ENCODE data around the gene TRIM59.

The TRIM59 gene

GRCh38 chr3:160449636-160450598, at the start of gene TRIM59:
TRIM59 (minus strand) TSS chr3:160449786; CDS start chr3:160439183, 10,603 bp downstream.
- peak within 1 kb of the TSS; percentile 94 for H2AFZ ChIP-seq (ENCODE audit: low read depth, low read length)
- peaks cover 4% of the 10 kb centered on the region for H3K27me3 ChIP-seq (ENCODE audit: insufficient read depth, low read length)
- peaks cover 4% of the 10 kb centered on the region for H3K9me3 ChIP-seq (ENCODE audit: low read length)
- peak within 1 kb of the TSS; percentile 47 for H3K4me3 ChIP-seq (ENCODE audit: low read length)
- H3K36me3 ChIP-seq (ENCODE audit: insufficient read depth, low read length), result no peaks in the 10 kb centered on the region
- no peaks in the 10 kb centered on the region for H3K4me1 ChIP-seq (ENCODE audit: insufficient read depth, low read length)

DNA sequence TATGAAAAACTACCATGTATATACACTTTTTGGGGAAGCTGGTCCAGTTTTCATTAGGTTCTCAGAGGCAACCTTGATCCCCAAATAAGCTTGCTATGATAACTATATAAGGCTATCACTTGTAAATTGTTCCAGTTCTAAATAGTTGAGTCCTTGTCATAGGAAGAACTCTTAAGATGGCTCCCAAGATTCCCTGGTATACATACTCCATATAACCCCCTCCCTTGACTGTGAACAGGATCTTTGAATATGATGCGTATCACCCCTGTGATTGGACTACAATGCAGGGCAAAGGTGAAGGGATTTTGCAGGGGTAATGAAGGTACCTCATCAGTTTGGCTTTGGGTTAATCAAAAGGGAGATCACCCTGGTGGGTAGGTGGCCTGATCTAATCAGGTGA, 48.6 kb upstream of the TRIM59 start:
- Histone ChIP-seq H3K36me3 (ENCODE audit: insufficient read depth, low read length) (peaks cover 34% of the 10 kb centered on the region), H3K4me1 (ENCODE audit: insufficient read depth, low read length) (no peaks in the 10 kb centered on the region), H3K27me3 (ENCODE audit: insufficient read depth, low read length) (no peaks in the 10 kb centered on the region), H2AFZ (ENCODE audit: low read depth, low read length) (no peak overlapping the region), H3K4me3 (ENCODE audit: low read length) (no peak overlapping the region), H3K9me3 (ENCODE audit: low read length) (no peaks in the 10 kb centered on the region)

DNA sequence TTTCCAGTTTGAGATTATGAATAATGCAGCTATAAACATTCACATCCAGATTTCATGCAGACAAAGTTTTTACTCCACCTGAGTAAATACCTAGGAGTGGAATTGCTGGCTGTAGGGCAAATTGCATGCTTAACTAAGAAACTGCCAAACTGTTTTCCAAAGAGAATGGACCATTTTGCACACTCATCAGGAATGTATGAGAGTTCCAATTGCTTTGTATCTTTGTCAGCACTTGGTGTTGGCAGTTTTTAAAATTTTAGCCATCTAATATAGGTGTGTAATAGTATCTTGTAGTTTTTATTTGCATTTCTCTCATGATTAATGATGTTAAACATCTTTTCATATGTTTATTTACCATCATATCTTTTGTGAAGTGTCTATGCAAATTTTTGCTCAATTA, 40.6 kb upstream of the TRIM59 start:
- no peaks in the 10 kb centered on the region for H3K9me3 ChIP-seq (ENCODE audit: low read length)
- no peak overlapping the region for H3K4me3 ChIP-seq (ENCODE audit: low read length)
- H3K36me3 ChIP-seq (ENCODE audit: insufficient read depth, low read length), result no peaks in the 10 kb centered on the region
- no peak overlapping the region for H2AFZ ChIP-seq (ENCODE audit: low read depth, low read length)
- no peaks in the 10 kb centered on the region for H3K4me1 ChIP-seq (ENCODE audit: insufficient read depth, low read length)
- no peaks in the 10 kb centered on the region for H3K27me3 ChIP-seq (ENCODE audit: insufficient read depth, low read length)

GRCh38 chr3:160486459-160486869, 36.9 kb upstream of the TRIM59 start:
- no peaks in the 10 kb centered on the region for H3K36me3 ChIP-seq (ENCODE audit: insufficient read depth, low read length)
- no peaks in the 10 kb centered on the region for H3K27me3 ChIP-seq (ENCODE audit: insufficient read depth, low read length)
- no peak overlapping the region for H3K4me3 ChIP-seq (ENCODE audit: low read length)
- no peaks in the 10 kb centered on the region for H3K9me3 ChIP-seq (ENCODE audit: low read length)
- no peaks in the 10 kb centered on the region for H3K4me1 ChIP-seq (ENCODE audit: insufficient read depth, low read length)
- H2AFZ ChIP-seq (ENCODE audit: low read depth, low read length), result no peak overlapping the region

DNA sequence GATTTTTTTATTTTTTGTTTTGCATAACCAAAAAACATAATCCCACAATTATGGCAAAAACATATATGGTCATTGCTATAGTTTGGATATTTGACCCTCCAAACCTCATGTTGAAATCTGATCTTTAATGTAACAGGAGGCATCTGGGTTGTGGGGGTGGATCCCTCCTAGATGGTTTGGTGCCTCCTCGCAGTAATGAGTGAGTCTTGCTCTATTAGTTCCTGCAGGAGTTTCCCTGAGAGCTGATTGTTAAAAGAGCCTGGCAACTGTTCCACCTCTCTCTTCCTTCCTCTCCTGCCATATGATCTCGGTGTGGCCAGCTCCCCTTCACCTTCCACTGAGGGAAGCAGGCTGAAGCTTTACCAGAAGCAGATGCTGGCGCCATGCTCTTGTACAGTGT, 33.2 kb upstream of the TRIM59 start:
- Histone ChIP-seq H3K27me3 (ENCODE audit: insufficient read depth, low read length) (no peaks in the 10 kb centered on the region), H3K36me3 (ENCODE audit: insufficient read depth, low read length) (no peaks in the 10 kb centered on the region)

DNA sequence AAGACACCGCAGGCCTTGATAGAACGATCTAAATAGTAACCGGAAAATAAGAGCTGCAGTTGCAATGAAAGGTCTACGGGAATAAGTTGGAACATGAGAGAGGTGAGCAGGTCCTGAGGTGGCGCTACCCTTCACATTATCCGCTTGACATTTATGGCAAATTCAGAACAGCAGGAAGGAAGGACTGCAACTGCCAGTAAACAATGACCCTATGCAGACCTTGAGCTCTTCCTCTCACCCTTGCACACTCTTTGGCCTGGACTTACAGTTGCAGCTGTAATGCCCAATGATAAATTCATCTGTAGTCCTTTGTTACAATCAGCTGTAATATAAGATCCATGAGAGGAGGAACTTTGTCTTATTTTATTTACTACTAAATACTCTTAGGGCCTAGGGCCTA, 32.3 kb upstream of the TRIM59 start:
- Histone ChIP-seq H3K4me1 (ENCODE audit: insufficient read depth, low read length) (no peaks in the 10 kb centered on the region), H3K4me3 (ENCODE audit: low read length) (no peak overlapping the region), H3K27me3 (ENCODE audit: insufficient read depth, low read length) (no peaks in the 10 kb centered on the region), H2AFZ (ENCODE audit: low read depth, low read length) (no peak overlapping the region), H3K9me3 (ENCODE audit: low read length) (no peaks in the 10 kb centered on the region), H3K36me3 (ENCODE audit: insufficient read depth, low read length) (no peaks in the 10 kb centered on the region)

More for the DNA sequence above, 33.2 kb upstream of the TRIM59 start:
- Histone ChIP-seq H3K4me1 (ENCODE audit: insufficient read depth, low read length) (no peaks in the 10 kb centered on the region), H3K4me3 (ENCODE audit: low read length) (no peak overlapping the region), H2AFZ (ENCODE audit: low read depth, low read length) (no peak overlapping the region), H3K9me3 (ENCODE audit: low read length) (no peaks in the 10 kb centered on the region)

DNA sequence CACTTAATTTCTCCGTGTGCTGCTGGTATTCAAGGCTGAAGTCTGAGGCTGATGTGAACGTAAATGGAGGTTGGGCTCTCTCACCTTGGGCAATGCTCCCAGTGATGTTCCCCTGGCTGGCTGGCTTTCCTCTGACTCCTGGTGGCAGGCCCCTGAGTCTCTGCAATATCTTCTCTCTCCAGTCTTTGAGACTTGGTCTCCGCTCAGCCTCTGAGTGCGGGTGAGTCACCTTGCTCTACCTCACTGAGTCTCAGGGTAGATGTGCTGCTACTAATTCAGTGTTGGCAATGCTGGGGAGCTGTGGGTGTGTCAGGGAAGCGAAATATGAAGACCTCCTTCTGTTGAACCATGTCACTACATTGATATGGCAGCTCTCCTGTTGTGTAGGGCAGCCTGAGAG, 31.3 kb upstream of the TRIM59 start:
- Histone ChIP-seq H2AFZ (ENCODE audit: low read depth, low read length) (no peak overlapping the region), H3K27me3 (ENCODE audit: insufficient read depth, low read length) (no peaks in the 10 kb centered on the region), H3K4me1 (ENCODE audit: insufficient read depth, low read length) (no peaks in the 10 kb centered on the region), H3K36me3 (ENCODE audit: insufficient read depth, low read length) (no peaks in the 10 kb centered on the region), H3K4me3 (ENCODE audit: low read length) (no peak overlapping the region), H3K9me3 (ENCODE audit: low read length) (no peaks in the 10 kb centered on the region)

- H3K4me1 ChIP-seq (ENCODE audit: insufficient read depth, low read length), result no peaks in the 10 kb centered on the region
- H3K9me3 ChIP-seq (ENCODE audit: low read length), result no peaks in the 10 kb centered on the region
- H3K27me3 ChIP-seq (ENCODE audit: insufficient read depth, low read length), result no peaks in the 10 kb centered on the region
- no peak overlapping the region for H3K4me3 ChIP-seq (ENCODE audit: low read length)
- H3K36me3 ChIP-seq (ENCODE audit: insufficient read depth, low read length), result no peaks in the 10 kb centered on the region
- no peak overlapping the region for H2AFZ ChIP-seq (ENCODE audit: low read depth, low read length)
Observed at GRCh38 chr3:160479376-160479775, 29.8 kb upstream of the TRIM59 start.

GRCh38 chr3:160478338-160478737, 28.8 kb upstream of the TRIM59 start:
- H2AFZ ChIP-seq (ENCODE audit: low read depth, low read length), result no peak overlapping the region
- no peaks in the 10 kb centered on the region for H3K36me3 ChIP-seq (ENCODE audit: insufficient read depth, low read length)
- no peaks in the 10 kb centered on the region for H3K9me3 ChIP-seq (ENCODE audit: low read length)
- H3K4me1 ChIP-seq (ENCODE audit: insufficient read depth, low read length), result no peaks in the 10 kb centered on the region
- H3K27me3 ChIP-seq (ENCODE audit: insufficient read depth, low read length), result no peaks in the 10 kb centered on the region
- H3K4me3 ChIP-seq (ENCODE audit: low read length), result no peak overlapping the region

DNA sequence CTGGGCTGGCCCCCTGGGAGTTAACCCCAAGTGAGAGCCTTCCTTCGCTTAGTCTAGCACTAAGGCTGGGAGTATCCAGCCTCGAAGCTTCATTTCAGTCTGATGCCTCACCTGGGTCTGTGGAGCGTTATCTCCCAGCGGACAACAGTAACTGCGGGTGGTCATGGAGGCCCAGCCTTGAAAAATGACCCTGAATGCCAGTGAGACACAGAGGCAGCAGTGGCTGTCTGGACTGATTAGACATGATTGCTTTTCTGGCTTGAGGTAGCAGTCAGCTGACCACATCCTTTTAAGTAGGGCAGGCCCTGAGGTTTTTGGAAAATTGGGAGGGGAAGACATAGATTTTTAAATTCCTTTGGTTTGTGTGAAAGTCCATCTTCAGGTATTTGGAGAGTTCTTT, 28.2 kb upstream of the TRIM59 start:
- Histone ChIP-seq H3K36me3 (ENCODE audit: insufficient read depth, low read length) (no peaks in the 10 kb centered on the region), H2AFZ (ENCODE audit: low read depth, low read length) (no peak overlapping the region), H3K4me3 (ENCODE audit: low read length) (no peak overlapping the region), H3K4me1 (ENCODE audit: insufficient read depth, low read length) (no peaks in the 10 kb centered on the region), H3K9me3 (ENCODE audit: low read length) (no peaks in the 10 kb centered on the region), H3K27me3 (ENCODE audit: insufficient read depth, low read length) (no peaks in the 10 kb centered on the region)

DNA sequence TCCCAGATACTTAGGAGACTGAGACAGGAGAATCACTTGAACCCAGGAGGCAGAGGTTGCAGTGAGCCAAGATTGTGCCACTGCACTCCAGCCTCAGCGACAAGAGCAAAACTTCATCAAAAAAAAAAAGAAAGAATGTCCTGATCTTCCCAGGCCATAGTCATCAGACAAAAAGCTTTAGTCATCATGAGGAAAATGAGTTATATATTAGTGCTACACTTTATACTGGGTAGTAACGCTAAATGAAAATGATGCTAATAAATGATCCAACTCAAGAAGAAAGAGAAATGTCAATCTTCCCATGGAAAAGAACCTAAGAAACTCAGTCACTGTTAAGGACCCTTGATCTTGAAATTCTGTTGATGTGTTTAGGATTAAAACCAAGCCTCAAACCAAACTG, 26.3 kb upstream of the TRIM59 start:
- Histone ChIP-seq H3K4me3 (ENCODE audit: low read length) (no peak overlapping the region), H2AFZ (ENCODE audit: low read depth, low read length) (no peak overlapping the region), H3K36me3 (ENCODE audit: insufficient read depth, low read length) (no peaks in the 10 kb centered on the region), H3K4me1 (ENCODE audit: insufficient read depth, low read length) (no peaks in the 10 kb centered on the region), H3K9me3 (ENCODE audit: low read length) (peaks cover 5% of the 10 kb centered on the region), H3K27me3 (ENCODE audit: insufficient read depth, low read length) (no peaks in the 10 kb centered on the region)

GRCh38 chr3:160475153-160475552, 25.6 kb upstream of the TRIM59 start:
- no peaks in the 10 kb centered on the region for H3K27me3 ChIP-seq (ENCODE audit: insufficient read depth, low read length)
- peaks cover 7% of the 10 kb centered on the region for H3K9me3 ChIP-seq (ENCODE audit: low read length)
- H3K4me3 ChIP-seq (ENCODE audit: low read length), result no peak overlapping the region
- no peaks in the 10 kb centered on the region for H3K4me1 ChIP-seq (ENCODE audit: insufficient read depth, low read length)
- H2AFZ ChIP-seq (ENCODE audit: low read depth, low read length), result no peak overlapping the region
- no peaks in the 10 kb centered on the region for H3K36me3 ChIP-seq (ENCODE audit: insufficient read depth, low read length)

DNA sequence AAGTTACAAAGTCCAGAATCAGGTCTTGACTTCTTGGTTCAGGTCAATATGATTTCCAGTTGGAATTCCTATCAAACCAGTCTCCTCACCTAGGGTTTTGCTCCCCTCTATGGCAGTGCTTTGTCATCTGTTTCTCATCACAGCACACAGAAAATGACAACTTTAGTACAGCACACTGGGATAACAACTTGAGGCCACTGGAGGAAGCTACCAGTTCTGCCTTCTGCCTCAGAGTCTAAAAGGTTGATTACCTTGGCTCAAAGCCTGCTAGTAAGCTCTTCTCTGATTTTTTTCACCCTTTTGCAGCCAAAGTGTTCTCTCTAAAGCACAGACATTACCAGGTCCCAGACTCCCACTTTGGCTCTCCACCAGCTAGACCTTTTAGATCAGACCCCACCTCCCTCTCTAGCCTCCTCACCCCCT, 24.8 kb upstream of the TRIM59 start:
- Histone ChIP-seq H3K27me3 (ENCODE audit: insufficient read depth, low read length) (no peaks in the 10 kb centered on the region), H3K4me1 (ENCODE audit: insufficient read depth, low read length) (no peaks in the 10 kb centered on the region), H3K9me3 (ENCODE audit: low read length) (peaks cover 7% of the 10 kb centered on the region), H3K36me3 (ENCODE audit: insufficient read depth, low read length) (no peaks in the 10 kb centered on the region), H2AFZ (ENCODE audit: low read depth, low read length) (no peak overlapping the region), H3K4me3 (ENCODE audit: low read length) (no peak overlapping the region)

All from neuron (in vitro differentiated cells).